Measurements from ENCODE around the gene EVL.

Gene EVL

GRCh38 chr14:100077441-100077840 is 12.2 kb downstream of the EVL start:
- ATAC-seq (replicated peaks) (no peak), DNase-seq (no peak)
- peak overlapping the region; percentile 89 for H3K27ac Mint-ChIP-seq
- H3K9me3 Mint-ChIP-seq = no peaks in the 10 kb centered on the region
- H3K4me3 Mint-ChIP-seq = peak overlapping the region in 1 of 2 donors; percentile 49
- H3K4me1 Mint-ChIP-seq = peaks cover 77 to 97% of the 10 kb centered on the region in 2 donors
- H3K27me3 Mint-ChIP-seq = no peaks in the 10 kb centered on the region
- peaks cover 47 to 59% of the 10 kb centered on the region in 2 donors for H3K36me3 Mint-ChIP-seq

GRCh38 chr14:100078216-100078803 is 13.1 kb downstream of the EVL start:
- H3K27me3 Mint-ChIP-seq = no peaks in the 10 kb centered on the region
- H3K27ac Mint-ChIP-seq = peak overlapping the region; percentile 91
- peak overlapping the region; percentile 55 to 58 for H3K4me3 Mint-ChIP-seq
- ATAC-seq (replicated peaks) (no peak), DNase-seq (no peak)
- no peaks in the 10 kb centered on the region for H3K9me3 Mint-ChIP-seq
- H3K4me1 Mint-ChIP-seq = peaks cover 71 to 97% of the 10 kb centered on the region in 2 donors
- peaks cover 45 to 59% of the 10 kb centered on the region in 2 donors for H3K36me3 Mint-ChIP-seq

- peak overlapping the region; percentile 55 to 58 for H3K4me3 Mint-ChIP-seq
- H3K27me3 Mint-ChIP-seq = no peaks in the 10 kb centered on the region
- peak overlapping the region; percentile 91 for H3K27ac Mint-ChIP-seq
- peaks cover 66 to 97% of the 10 kb centered on the region in 2 donors for H3K4me1 Mint-ChIP-seq
- DNase-seq (no peak), ATAC-seq (replicated peaks) (peak; percentile 40 to 44)
- H3K36me3 Mint-ChIP-seq = peaks cover 41 to 53% of the 10 kb centered on the region in 2 donors
- no peaks in the 10 kb centered on the region for H3K9me3 Mint-ChIP-seq
Measured at GRCh38 chr14:100078997-100079725, 13.9 kb downstream of the EVL start.

- H3K27ac Mint-ChIP-seq = peak overlapping the region; percentile 4
- peaks cover 61 to 92% of the 10 kb centered on the region in 2 donors for H3K4me1 Mint-ChIP-seq
- H3K9me3 Mint-ChIP-seq = no peaks in the 10 kb centered on the region
- ATAC-seq (replicated peaks) (no peak), DNase-seq (no peak)
- peaks cover 36 to 52% of the 10 kb centered on the region in 2 donors for H3K36me3 Mint-ChIP-seq
- H3K27me3 Mint-ChIP-seq = no peaks in the 10 kb centered on the region
- peak overlapping the region; percentile 22 to 58 for H3K4me3 Mint-ChIP-seq
Measured at GRCh38 chr14:100079726-100080005, 14.4 kb downstream of the EVL start.

- Mint-ChIP-seq H3K4me1 (peaks cover 58 to 87% of the 10 kb centered on the region in 2 donors), H3K36me3 (peaks cover 34 to 51% of the 10 kb centered on the region in 2 donors), H3K27ac (peak overlapping the region; percentile 53), H3K9me3 (no peaks in the 10 kb centered on the region), H3K27me3 (no peaks in the 10 kb centered on the region), H3K4me3 (no peak overlapping the region)
- no peak for ATAC-seq (replicated peaks)
- DNase-seq = no peak
Measured at GRCh38 chr14:100080206-100080605, 15.0 kb downstream of the EVL start.

- DNase-seq (no peak), ATAC-seq (replicated peaks) (peak; percentile 37 to 39)
- Mint-ChIP-seq H3K4me3 (peak overlapping the region; percentile 61 to 77), H3K4me1 (peaks cover 48 to 75% of the 10 kb centered on the region in 2 donors), H3K9me3 (no peaks in the 10 kb centered on the region), H3K27ac (peak overlapping the region; percentile 96), H3K36me3 (peaks cover 34 to 45% of the 10 kb centered on the region in 2 donors), H3K27me3 (no peaks in the 10 kb centered on the region)
Measured at GRCh38 chr14:100081997-100082625, 16.9 kb downstream of the EVL start.

- H3K36me3 Mint-ChIP-seq = peaks cover 34 to 46% of the 10 kb centered on the region in 2 donors
- DNase-seq = no peak
- H3K27me3 Mint-ChIP-seq = no peaks in the 10 kb centered on the region
- peak overlapping the region; percentile 82 for H3K27ac Mint-ChIP-seq
- H3K4me1 Mint-ChIP-seq = peaks cover 47 to 73% of the 10 kb centered on the region in 2 donors
- no peak overlapping the region for H3K4me3 Mint-ChIP-seq
- ATAC-seq (replicated peaks) = no peak
- no peaks in the 10 kb centered on the region for H3K9me3 Mint-ChIP-seq
Measured at GRCh38 chr14:100082723-100083122, 17.5 kb downstream of the EVL start.

GRCh38 chr14:100083706-100084105 is 18.5 kb downstream of the EVL start:
- Mint-ChIP-seq H3K9me3 (no peaks in the 10 kb centered on the region), H3K36me3 (peaks cover 29 to 40% of the 10 kb centered on the region in 2 donors), H3K4me3 (no peak overlapping the region), H3K27ac (peak overlapping the region; percentile 14), H3K27me3 (no peaks in the 10 kb centered on the region), H3K4me1 (peaks cover 39 to 67% of the 10 kb centered on the region in 2 donors)
- no peak for ATAC-seq (replicated peaks)
- DNase-seq = no peak

- H3K27me3 Mint-ChIP-seq = no peaks in the 10 kb centered on the region
- H3K36me3 Mint-ChIP-seq = peaks cover 27 to 44% of the 10 kb centered on the region in 2 donors
- no peak overlapping the region for H3K4me3 Mint-ChIP-seq
- peaks cover 30 to 65% of the 10 kb centered on the region in 2 donors for H3K4me1 Mint-ChIP-seq
- ATAC-seq (replicated peaks) (no peak), DNase-seq (no peak)
- peak overlapping the region; percentile 14 for H3K27ac Mint-ChIP-seq
- no peaks in the 10 kb centered on the region for H3K9me3 Mint-ChIP-seq
Measured at GRCh38 chr14:100084591-100084990, 19.4 kb downstream of the EVL start.

GRCh38 chr14:100085462-100085861 is 20.2 kb downstream of the EVL start:
- no peak overlapping the region for H3K27ac Mint-ChIP-seq
- H3K9me3 Mint-ChIP-seq = no peaks in the 10 kb centered on the region
- DNase-seq (no peak), ATAC-seq (replicated peaks) (no peak)
- no peaks in the 10 kb centered on the region for H3K27me3 Mint-ChIP-seq
- peaks cover 26 to 61% of the 10 kb centered on the region in 2 donors for H3K4me1 Mint-ChIP-seq
- H3K4me3 Mint-ChIP-seq = no peak overlapping the region
- H3K36me3 Mint-ChIP-seq = peaks cover 25 to 49% of the 10 kb centered on the region in 2 donors

GRCh38 chr14:100086361-100086760 is 21.1 kb downstream of the EVL start:
- H3K4me3 Mint-ChIP-seq = no peak overlapping the region
- ATAC-seq (replicated peaks) (no peak), DNase-seq (no peak)
- H3K4me1 Mint-ChIP-seq = peaks cover 28 to 61% of the 10 kb centered on the region in 2 donors
- peak overlapping the region; percentile 81 for H3K27ac Mint-ChIP-seq
- H3K9me3 Mint-ChIP-seq = no peaks in the 10 kb centered on the region
- peaks cover 30 to 54% of the 10 kb centered on the region in 2 donors for H3K36me3 Mint-ChIP-seq
- H3K27me3 Mint-ChIP-seq = no peaks in the 10 kb centered on the region

- H3K27ac Mint-ChIP-seq = no peak overlapping the region
- no peaks in the 10 kb centered on the region for H3K9me3 Mint-ChIP-seq
- no peak for ATAC-seq (replicated peaks)
- no peaks in the 10 kb centered on the region for H3K27me3 Mint-ChIP-seq
- no peak for DNase-seq
- H3K4me3 Mint-ChIP-seq = no peak overlapping the region
- H3K4me1 Mint-ChIP-seq = peaks cover 17 to 49% of the 10 kb centered on the region in 2 donors
- H3K36me3 Mint-ChIP-seq = peaks cover 33 to 59% of the 10 kb centered on the region in 2 donors
Measured at GRCh38 chr14:100088226-100088625, 23.0 kb downstream of the EVL start.

- no peak for ATAC-seq (replicated peaks)
- no peak for DNase-seq
- Mint-ChIP-seq H3K9me3 (no peaks in the 10 kb centered on the region), H3K36me3 (peaks cover 40 to 65% of the 10 kb centered on the region in 2 donors), H3K27ac (peak overlapping the region; percentile 14), H3K4me1 (peaks cover 15 to 52% of the 10 kb centered on the region in 2 donors), H3K4me3 (no peak overlapping the region), H3K27me3 (no peaks in the 10 kb centered on the region)
Measured at GRCh38 chr14:100091386-100091785, 26.2 kb downstream of the EVL start.

- H3K27ac Mint-ChIP-seq = no peak overlapping the region
- H3K36me3 Mint-ChIP-seq = peaks cover 41 to 66% of the 10 kb centered on the region in 2 donors
- no peaks in the 10 kb centered on the region for H3K27me3 Mint-ChIP-seq
- no peaks in the 10 kb centered on the region for H3K9me3 Mint-ChIP-seq
- ATAC-seq (replicated peaks) (no peak), DNase-seq (no peak)
- H3K4me3 Mint-ChIP-seq = no peak overlapping the region
- peaks cover 15 to 48% of the 10 kb centered on the region in 2 donors for H3K4me1 Mint-ChIP-seq
Measured at GRCh38 chr14:100092832-100093231, 27.6 kb downstream of the EVL start.

All from stimulated activated naive B cell treated with anti-CD40 and anti-IgM and Interleukin-4, amounts not matched to agents 10 μg/mL and 1 μg/mL and 100 μg/mL, for 72 hours (primary cell).